NCI-H146 (cell line): Measurements from ENCODE around the gene HERC2.

Experiments
- DNase-seq: peaks from one replicate; lab custom pipeline; 2025; lab: John Stamatoyannopoulos, UW

HERC2 gene

GRCh38 chr15:28096670-28097431 is 225.1 kb downstream of the HERC2 start:
- DNase-seq: no peak

GRCh38 chr15:28096411-28096669 is 225.6 kb downstream of the HERC2 start:
- DNase-seq: no peak

GRCh38 chr15:28094732-28095521 is 227.1 kb downstream of the HERC2 start:
- DNase-seq: peak; percentile 57

DNA sequence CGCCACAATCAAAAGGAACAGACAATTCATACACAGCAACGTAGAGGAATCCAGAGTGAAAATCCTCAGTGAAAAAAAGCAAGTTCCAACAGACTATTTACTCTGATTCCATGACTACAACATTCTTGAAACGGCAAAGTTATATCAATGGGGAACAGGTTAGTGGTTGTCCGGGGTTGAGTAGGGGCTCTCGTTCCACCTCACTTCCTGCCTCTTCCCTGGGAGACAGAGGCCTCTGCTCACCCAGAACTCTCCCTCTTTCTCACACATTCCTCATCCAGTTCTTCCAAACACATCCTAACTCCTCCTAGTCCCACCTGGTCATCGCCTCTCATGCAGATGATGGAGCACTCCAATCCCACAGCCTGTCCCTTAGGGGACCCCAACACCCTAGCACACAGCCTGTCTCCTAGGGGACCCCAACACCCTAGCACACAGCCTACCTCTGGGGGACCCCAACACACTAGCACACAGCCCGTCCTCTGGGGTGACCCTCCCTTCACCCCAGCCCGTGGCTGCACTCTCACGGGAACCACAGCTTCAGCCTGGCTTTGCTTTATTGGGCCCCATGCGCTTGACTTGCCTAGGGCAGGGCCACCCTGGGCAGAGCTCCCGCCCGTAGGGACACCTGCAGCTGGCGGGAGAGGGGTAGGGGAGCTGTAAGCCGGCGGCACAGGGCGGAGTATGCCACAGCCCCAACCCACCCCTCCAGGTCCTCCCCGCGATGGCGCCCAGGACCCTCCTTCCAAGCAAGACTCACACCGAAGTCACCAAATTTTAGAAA is 228.0 kb downstream of the HERC2 start:
- DNase-seq: peak; percentile 47

GRCh38 chr15:28091313-28091712 is 230.7 kb downstream of the HERC2 start:
- no peak for DNase-seq

DNA sequence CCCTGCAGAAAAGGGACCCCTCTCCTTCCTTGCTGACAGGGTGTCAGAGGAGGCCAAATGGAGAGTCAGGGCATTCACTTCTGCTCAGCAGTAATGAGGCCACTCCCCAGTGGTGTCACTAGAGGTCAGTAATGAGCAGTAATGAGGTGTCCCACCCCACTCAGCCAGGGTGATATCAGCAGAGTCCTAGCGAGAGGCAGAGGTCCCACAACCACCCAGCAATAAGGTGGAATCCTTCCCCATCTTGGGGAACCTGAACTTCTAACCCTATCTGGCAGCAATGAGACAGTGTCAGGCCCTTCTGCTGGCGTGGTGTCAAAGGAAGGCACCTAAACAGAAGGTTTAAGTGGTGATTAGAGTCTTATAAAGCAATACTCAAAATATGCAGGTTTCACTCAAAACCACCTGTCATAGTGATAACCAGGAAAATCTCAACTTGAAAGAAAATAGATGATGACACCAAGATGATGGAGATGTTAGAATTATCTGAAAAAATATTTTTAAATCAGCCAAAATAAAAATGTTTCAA is 235.7 kb downstream of the HERC2 start:
- peak; percentile 32 for DNase-seq

- no peak for DNase-seq
These were observed 236.3 kb downstream of the HERC2 start for GRCh38 chr15:28085489-28086174.

DNA sequence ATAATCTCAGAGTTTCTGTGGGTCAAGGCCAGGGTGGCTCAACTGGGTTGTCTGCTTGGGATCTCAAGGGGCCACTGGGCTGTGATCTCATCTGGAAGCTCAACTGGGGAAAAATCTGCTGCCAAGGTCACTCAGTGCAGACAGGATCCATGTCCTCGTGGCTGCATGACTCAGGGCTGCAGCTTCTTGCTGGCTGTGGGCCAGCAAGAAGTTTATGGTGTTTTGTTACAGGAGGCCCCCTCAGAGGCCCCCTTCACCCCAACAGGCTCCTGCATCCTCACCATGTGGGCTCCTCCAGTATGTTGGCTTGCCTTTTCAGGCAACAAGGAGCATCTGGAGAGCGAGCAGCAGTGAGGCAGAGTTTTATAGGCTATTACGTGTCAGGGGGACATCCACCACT is 237.4 kb downstream of the HERC2 start:
- DNase-seq: no peak

GRCh38 chr15:28082891-28083684 is 238.9 kb downstream of the HERC2 start:
- DNase-seq: no peak

- DNase-seq: no peak
These were observed 240.4 kb downstream of the HERC2 start for GRCh38 chr15:28081594-28081993.

- DNase-seq: peak; percentile 35
These were observed 241.6 kb downstream of the HERC2 start for GRCh38 chr15:28080386-28080785.

DNA sequence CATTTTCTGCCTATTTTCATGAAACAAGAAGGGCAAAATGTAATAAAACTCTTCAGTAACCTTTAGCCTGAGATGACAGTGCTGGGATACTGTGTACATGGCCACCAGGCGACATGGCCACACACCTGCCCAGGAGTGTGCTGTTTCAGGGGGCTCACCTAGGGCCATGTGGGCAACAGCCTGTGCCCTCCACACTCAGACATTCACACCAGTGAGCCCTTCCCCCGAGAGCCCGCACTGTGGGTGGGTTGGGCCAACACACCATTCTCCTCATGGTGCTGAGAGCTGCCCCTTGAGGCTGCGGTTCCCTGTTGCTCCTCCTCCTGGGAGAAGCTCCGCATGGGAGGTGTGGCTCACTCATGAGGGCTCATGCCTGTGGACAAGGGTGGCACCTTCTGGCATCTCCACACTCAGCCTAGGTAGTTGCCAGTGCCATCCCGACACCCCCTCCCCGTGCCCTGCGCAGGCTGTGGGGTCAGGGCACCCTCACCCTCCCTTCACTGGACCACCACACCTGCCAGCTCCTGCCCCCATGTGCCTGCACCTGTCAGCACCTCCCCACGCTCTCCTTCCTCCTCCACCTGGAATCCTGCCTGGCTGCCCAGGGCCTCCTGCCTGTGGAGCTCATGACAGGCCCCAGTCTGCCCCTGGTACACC is 242.5 kb downstream of the HERC2 start:
- no peak for DNase-seq

- no peak for DNase-seq
These were observed 243.7 kb downstream of the HERC2 start for GRCh38 chr15:28078191-28078719.

DNA sequence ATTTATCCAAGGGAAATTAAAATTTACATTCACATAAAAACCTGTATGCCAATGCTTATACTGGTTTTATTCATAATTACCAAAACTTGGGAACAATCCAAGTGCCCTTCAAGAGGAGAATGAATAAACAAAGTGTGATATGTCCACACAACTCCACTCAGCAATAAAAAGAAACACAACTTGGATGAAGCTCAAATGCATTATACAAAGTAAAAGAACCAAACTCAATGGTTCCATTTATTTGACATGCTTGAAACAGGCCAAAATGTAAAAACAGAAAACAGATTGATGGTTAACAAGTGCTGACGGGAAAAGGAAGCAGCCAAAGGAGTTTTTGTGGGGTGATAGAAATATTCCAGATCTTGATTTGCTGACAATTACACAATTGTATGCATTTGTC is 246.4 kb downstream of the HERC2 start:
- DNase-seq: no peak

- DNase-seq: no peak
These were observed 253.0 kb downstream of the HERC2 start for GRCh38 chr15:28068930-28069329.

- DNase-seq: no peak
These were observed 255.7 kb downstream of the HERC2 start for GRCh38 chr15:28066231-28066630.
